GM23338 (cell line): Measurements from ENCODE around the gene ACBD3.

Experiments
- CTCF ChIP-seq, 2 experiments: fragments of 200-600 bp in 1 of 2; sonication (generic) in 1 of 2; conservative IDR thresholded peaks; 2 replicates each; pipeline versions ENCODE4 v1.5.1 to v1.6.1; 2016 to 2017; ENCODE audit warnings: antibody characterized with exemption in 2 of 2, low read depth in 2 of 2, mild to moderate bottlenecking in 2 of 2, moderate library complexity in 1 of 2
- EZH2 ChIP-seq: fragments of 200-600 bp; sonication (generic); IDR thresholded peaks from one replicate; pipeline ENCODE4 v1.8.0; 2017; ENCODE audit warnings: antibody characterized with exemption, mild to moderate bottlenecking, low read depth; ENCODE audit not compliant: unreplicated experiment
- EZH2phosphoT487 ChIP-seq: fragments of 200-600 bp; sonication (generic); IDR thresholded peaks from one replicate; pipeline ENCODE4 v1.8.1; 2018; ENCODE audit warnings: antibody characterized with exemption; ENCODE audit not compliant: unreplicated experiment

- no peak for TF ChIP-seq EZH2phosphoT487
- no peak for TF ChIP-seq CTCF (conservative IDR thresholded peaks at IDR 0.05; ENCODE audit: low read depth in 2 of 2)
- no peak for TF ChIP-seq EZH2
These were observed 81.8 kb downstream of the ACBD3 start for GRCh38 chr1:226104671-226105121.
